A549 (cell line): Measurements from ENCODE around the gene NPIPB8. TPM values are rescaled to one million over a fixed set of nuclear protein-coding genes. Genes with fewer than 3 reads are reported as not detected.
"Not testable (repeated sequence)": the region's sequence is repeated elsewhere in the genome, so short reads cannot be mapped to it uniquely, and the experiment has no call there.

ENCODE experiments used
- ATAC-seq, 2 experiments: fragments of 200-7000 bp in 1 of 2; fragments of >200 bp in 1 of 2; cut with Nextera tagmentation in 1 of 2; cut with Tn5 transposase in 1 of 2; 3 replicates each; pipeline versions ENCODE4 v1.8.0 to v1.9.1; 2018 to 2020; ENCODE audit warnings: mild to moderate bottlenecking in 1 of 2, moderate library complexity in 1 of 2
- CTCF ChIA-PET: fragments of 300-600 bp; sonication (Branson Sonifier 250); formaldehyde crosslinking; extraction: SDS; loops from one replicate; lab custom pipeline; 2021; ENCODE audit warnings: antibody characterized with exemption, inconsistent platforms; lab: Yijun Ruan, JAX
- POLR2A ChIA-PET: fragments of 350-600 bp; formaldehyde crosslinking; extraction: SDS; loops from one replicate; lab custom pipeline; 2021; ENCODE audit warnings: antibody characterized with exemption, inconsistent platforms; lab: Yijun Ruan, JAX
- DNase-seq, 2 experiments: peaks; one replicate each; pipeline versions ENCODE4 v3.0.0 to v3.0.0-alpha.2; 2011 to 2016; ENCODE audit warnings: low read depth in 1 of 2, low spot score in 1 of 2
- FAIRE-seq: peaks from 2 replicates; lab custom pipeline; 2011; peaks lifted over from hg19 to GRCh38; lab: Jason Lieb, UNC
- H3K27ac ChIP-seq, 2 experiments: fragments of >200 bp; sonication (Bioruptor Twin); formaldehyde crosslinking; 3 replicates each; pipeline ENCODE4 v1.5.1; 2016 to 2017
- H3K4me1 ChIP-seq: fragments of >200 bp; sonication (Bioruptor Twin); formaldehyde crosslinking; 3 replicates; pipeline ENCODE4 v1.6.1; 2016
- H3K4me2 ChIP-seq: fragments of >200 bp; sonication (Bioruptor Twin); formaldehyde crosslinking; 3 replicates; pipeline ENCODE4 v1.6.1; 2016
- H3K4me3 ChIP-seq: fragments of >200 bp; sonication (Bioruptor Twin); formaldehyde crosslinking; 3 replicates; pipeline ENCODE4 v1.5.1; 2016
- H3K9me3 ChIP-seq: fragments of >200 bp; sonication (Bioruptor Twin); formaldehyde crosslinking; 3 replicates; pipeline ENCODE4 v1.6.1; 2016
- CEBPB ChIP-seq, 2 experiments: fragments of >200 bp in 1 of 2; sonication (Bioruptor Twin) in 1 of 2; formaldehyde crosslinking in 1 of 2; IDR thresholded peaks; 2 replicates each; pipeline ENCODE4 v1.6.1; 2012 to 2016
- FOSL2 ChIP-seq, 2 experiments: fragments of 450-650 bp in 1 of 2; fragments of >200 bp in 1 of 2; sonication (Bioruptor Twin) in 1 of 2; formaldehyde crosslinking; IDR thresholded peaks; 2 replicates each; pipeline versions ENCODE4 v1.5.0 to v1.6.1; 2016 to 2020; ENCODE audit warnings: mild to moderate bottlenecking in 1 of 2, moderate library complexity in 1 of 2
- GATA3 ChIP-seq: IDR thresholded peaks from 2 replicates; pipeline ENCODE4 v1.6.1; 2012; ENCODE audit warnings: borderline replicate concordance
- JUNB ChIP-seq: fragments of >200 bp; sonication (Bioruptor Twin); formaldehyde crosslinking; IDR thresholded peaks from 2 replicates; pipeline ENCODE4 v1.6.1; 2016
- MAFK ChIP-seq: fragments of 450-650 bp; IDR thresholded peaks from 2 replicates; pipeline ENCODE4 v1.6.1; 2014; ENCODE audit not compliant: partially characterized antibody
- ZC3H11A ChIP-seq: fragments of 450-650 bp; IDR thresholded peaks from 2 replicates; pipeline ENCODE4 v1.6.1; 2014; ENCODE audit warnings: antibody characterized with exemption, mild to moderate bottlenecking
- WGBS: methylation state at CpG from one replicate; pipeline ENCODE4 v1.1.6; 2017; ENCODE audit errors: missing lambda C conversion rate; 5-methylcytosine and 5-hydroxymethylcytosine counted together
- polyA plus RNA-seq, 4 experiments: library from polyadenylated mRNA; depleted of rRNA in 3 of 4; stranded (reverse); fragments of >200 nt; fragmentation: RNase III in 1 of 4; extraction: RNeasy Plus Mini Kit Qiagen cat#74134 plus additional on column Dnase treatment in 1 of 4; gene quantifications; 2 replicates in 3 of 4; 3 replicates in 1 of 4; pipeline ENCODE4 v1.2.3, GENCODE V29; 2011 to 2017
- TF ChIP-seq, protein P1 (sequence below): IDR thresholded peaks from 2 replicates; pipeline ENCODE4 v1.6.1; 2012

Gene NPIPB8
- polyA plus RNA-seq, 2 of the 4 experiments (the other 2 are of a cell fraction): 0.98 to 1.0 TPM

DNA sequence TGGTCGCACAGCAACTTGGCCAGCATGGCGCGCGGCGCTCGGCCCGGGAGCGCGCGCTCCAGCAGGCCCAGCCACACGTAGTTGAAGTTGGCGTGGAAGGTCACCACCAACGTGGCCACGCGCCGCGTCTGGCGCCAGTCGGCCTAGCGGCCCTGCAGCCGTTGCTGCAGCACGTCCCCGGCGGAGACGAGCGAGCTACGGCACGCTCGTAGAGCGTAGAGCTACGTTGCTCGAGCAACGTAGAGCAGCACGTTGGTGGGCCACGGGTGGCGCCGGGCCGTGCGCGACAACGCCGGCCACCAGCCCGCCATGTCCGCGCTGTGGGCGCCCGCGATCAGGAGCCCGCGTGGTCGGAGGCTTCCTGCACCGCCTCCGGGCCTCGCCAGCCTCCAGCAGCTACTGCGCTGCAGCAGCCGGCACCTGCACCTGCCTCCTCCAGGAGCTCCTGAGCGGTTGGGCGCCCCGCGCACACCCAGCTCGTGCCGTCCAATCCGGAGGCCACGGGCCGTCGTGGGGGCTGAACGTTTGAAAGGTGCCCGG, 14.6 kb upstream of the NPIPB8 start:
- H3K4me3 ChIP-seq: peak overlapping the region; percentile 49
- H3K27ac ChIP-seq: peak overlapping the region; percentile 59 to 81
- CTCF ChIA-PET: interaction anchor here (0.9 to 1.0 kb wide), 2 partner anchors 322 to 345 kb away, joined by 3 read pairs; no protein-coding TSS in a partner anchor
- no peaks in the 10 kb centered on the region for H3K4me1 ChIP-seq
- ATAC-seq (peak; percentile 88 to 92), FAIRE-seq (no peak), DNase-seq (peak in 1 of 2 experiments; percentile 32)
- peak overlapping the region; percentile 64 for H3K4me2 ChIP-seq
- TF ChIP-seq, protein P1, sequence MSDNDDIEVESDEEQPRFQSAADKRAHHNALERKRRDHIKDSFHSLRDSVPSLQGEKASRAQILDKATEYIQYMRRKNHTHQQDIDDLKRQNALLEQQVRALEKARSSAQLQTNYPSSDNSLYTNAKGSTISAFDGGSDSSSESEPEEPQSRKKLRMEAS: peak; percentile 63
- no peak for TF ChIP-seq ZC3H11A
- POLR2A ChIA-PET: no interaction called here
- no peaks in the 10 kb centered on the region for H3K9me3 ChIP-seq
- WGBS: 46% methylated on average over 45 of the region's 68 CpGs

DNA sequence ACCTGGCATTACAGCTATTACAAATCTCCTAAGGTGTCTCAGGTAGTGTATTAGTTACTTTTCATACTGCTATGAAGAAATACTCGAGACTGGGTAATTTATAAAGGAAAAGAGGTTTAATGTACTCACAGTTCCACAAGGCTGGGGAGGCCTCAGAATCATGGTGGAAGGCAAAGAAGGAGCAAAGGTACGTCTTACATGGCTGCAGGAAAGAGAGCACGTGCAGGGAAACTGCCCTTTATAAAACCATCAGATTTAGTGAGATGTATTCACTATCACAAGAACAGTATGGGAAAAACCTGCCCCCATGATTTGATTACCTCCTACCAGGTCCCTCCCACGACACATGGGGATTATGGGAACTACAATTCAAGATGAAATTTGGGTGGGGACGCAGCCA, 7.0 kb upstream of the NPIPB8 start:
- H3K4me2 ChIP-seq, CTCF ChIA-PET, DNase-seq, H3K9me3 ChIP-seq, H3K27ac ChIP-seq, FAIRE-seq, ATAC-seq, H3K4me3 ChIP-seq, H3K4me1 ChIP-seq, POLR2A ChIA-PET: not testable (repeated sequence)
- whole genome bisulfite sequencing: 62% methylated on average over 5 of the region's 5 CpGs

DNA sequence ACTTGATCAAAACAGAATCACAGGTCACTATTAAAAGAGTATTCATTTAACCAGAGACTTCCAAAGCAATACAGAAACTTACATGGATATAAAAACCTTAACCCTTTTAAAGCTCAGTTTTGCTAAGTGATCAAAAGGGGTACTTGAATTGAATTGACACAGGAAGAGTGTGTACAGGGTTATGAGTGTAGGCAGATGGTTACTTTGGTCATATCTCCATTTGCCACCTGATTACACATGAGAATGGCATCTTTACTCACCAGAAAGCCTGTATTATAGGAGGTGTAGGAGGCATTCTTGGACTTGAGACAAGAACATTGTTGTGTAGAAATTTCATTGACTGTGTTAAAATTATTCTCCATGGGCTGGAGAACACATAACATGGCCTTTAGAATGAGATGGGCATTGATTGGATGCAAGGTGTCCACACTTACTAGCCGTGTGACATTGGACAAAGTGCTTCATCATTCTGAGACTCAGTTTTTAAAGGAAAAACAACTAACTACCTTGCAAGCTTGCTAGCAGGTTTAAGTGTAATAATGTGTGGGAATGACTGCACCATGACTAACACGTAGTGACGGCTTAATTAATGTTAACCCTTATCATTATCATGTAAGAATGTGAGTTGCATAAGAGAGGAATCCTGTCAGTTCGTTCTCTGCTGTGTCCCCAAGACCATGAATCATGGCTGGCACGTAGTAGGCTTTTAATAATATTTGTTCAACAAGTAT, 1.6 kb upstream of the NPIPB8 start:
- peak in 1 of 2 experiments; percentile 54 for DNase-seq
- peak overlapping the region; percentile 52 for H3K4me2 ChIP-seq
- CTCF ChIA-PET; FAIRE-seq; H3K9me3 ChIP-seq; H3K4me3 ChIP-seq; POLR2A ChIA-PET; TF ChIP-seq FOSL2 (IDR thresholded peaks at IDR 0.05): not testable (repeated sequence)
- WGBS: 0% methylated on average over 5 of the region's 5 CpGs
- peaks cover 17% of the 10 kb centered on the region for H3K4me1 ChIP-seq
- H3K27ac ChIP-seq: peak overlapping the region; percentile 60 to 77
- TF ChIP-seq CEBPB (IDR thresholded peaks at IDR 0.05) (peak in 1 of 2 experiments; percentile 83; a peak in 2 of 4 replicates), GATA3 (peak; percentile 55; the same call in 1 of the 2 replicates), FOSL2 (CRISPR knock-in tag; IDR thresholded peaks at IDR 0.05) (peak; percentile 78), JUNB (peak; percentile 30; the same call in 1 of the 2 replicates), MAFK (peak; percentile 66)
- ATAC-seq: 0 out of 6 replicates have a peak, but pooled peaks of 1 of the 2 experiments have one; percentile 30

DNA sequence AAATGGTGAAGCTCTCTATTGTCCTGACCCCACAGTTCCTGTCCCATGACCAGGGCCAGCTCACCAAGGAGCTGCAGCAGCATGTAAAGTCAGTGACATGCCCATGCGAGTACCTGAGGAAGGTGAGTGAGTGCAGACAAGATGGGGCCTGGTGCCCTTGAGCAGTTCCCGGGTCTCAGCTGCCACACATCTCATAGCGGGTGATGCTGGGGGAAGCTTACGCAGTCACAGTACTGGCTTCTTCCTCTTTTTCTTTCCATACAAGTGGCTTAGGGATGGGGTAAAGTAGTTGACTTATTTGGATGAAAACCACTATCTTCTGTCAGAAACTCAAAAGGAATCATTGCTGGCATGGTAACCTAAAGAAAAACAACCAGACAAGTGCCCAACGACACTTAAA, 494 bp downstream of the NPIPB8 start:
- FAIRE-seq, H3K4me2 ChIP-seq, DNase-seq, POLR2A ChIA-PET, CTCF ChIA-PET, H3K4me3 ChIP-seq, H3K9me3 ChIP-seq, ATAC-seq: not testable (repeated sequence)
- Histone ChIP-seq H3K27ac (0 out of 6 replicates have a peak overlapping the region, but pooled peaks of 1 of the 2 experiments have one; percentile 43), H3K4me1 (peaks cover 17% of the 10 kb centered on the region)
- 81% methylated on average over 5 of the region's 5 CpGs for WGBS

DNA sequence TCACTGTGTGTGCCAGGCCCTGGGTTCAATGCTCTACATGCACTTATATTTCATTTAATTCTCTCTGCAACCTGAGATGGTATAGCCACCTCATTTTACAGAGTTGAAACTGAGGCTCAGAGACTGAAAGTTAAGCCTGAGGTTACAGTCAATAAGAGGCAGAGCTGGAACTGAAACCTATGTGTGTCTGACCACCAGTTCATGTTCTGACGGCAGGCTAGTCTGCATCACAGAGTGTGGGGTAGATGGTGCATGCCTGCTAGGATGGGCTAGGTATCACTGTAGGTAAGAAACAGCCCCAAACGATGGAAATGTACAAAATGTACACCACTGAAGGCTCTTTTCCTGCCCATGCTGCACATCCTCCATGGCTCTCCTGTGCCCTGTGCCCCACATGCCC, 2.1 kb downstream of the NPIPB8 start:
- H3K4me2 ChIP-seq, DNase-seq, ATAC-seq, H3K9me3 ChIP-seq, H3K27ac ChIP-seq, H3K4me3 ChIP-seq, CTCF ChIA-PET, POLR2A ChIA-PET, FAIRE-seq: not testable (repeated sequence)
- WGBS: 74% methylated on average over 2 of the region's 2 CpGs
- H3K4me1 ChIP-seq: peaks cover 17% of the 10 kb centered on the region

DNA sequence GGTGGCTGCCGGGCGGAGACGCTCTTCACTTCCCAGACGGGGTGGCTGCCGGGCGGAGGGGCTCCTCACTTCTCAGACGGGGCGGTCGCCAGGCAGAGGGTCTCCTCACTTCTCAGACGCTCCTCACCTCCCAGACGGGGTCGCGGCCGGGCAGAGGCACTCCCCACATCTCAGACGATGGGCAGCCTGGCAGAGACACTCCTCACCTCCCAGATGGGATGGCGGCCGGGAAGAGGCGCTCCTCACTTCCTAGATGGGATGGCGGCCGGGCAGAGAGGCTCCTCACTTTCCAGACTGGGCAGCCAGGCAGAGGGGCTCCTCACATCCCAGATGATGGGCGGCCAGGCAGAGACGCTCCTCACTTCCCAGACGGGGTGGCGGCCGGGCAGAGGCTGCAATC, 28.4 kb downstream of the NPIPB8 start:
- ATAC-seq, DNase-seq, H3K4me1 ChIP-seq, FAIRE-seq, POLR2A ChIA-PET, H3K27ac ChIP-seq, CTCF ChIA-PET, H3K4me3 ChIP-seq, H3K4me2 ChIP-seq, H3K9me3 ChIP-seq: not testable (repeated sequence)
- 93% methylated on average over 10 of the region's 25 CpGs for WGBS

DNA sequence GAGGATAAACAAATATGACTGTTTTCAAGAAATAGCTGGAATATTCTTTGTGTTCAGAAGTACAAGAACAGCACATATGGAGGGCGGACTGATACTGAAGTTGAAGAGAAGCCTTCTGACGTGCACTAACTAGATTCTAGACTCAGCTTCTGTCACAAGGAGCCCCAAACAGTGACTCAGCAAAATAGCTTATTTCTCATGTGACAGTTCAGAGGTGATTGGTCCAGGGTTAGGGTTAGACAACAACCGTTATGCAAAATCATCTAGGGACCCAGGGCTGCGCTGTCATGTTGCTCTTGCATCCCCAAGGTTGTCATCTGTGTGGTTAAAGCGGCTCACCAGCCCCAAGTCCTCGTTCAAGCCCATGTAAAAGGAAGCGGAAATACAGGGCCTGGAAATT, 29.6 kb downstream of the NPIPB8 start:
- FAIRE-seq, POLR2A ChIA-PET, CTCF ChIA-PET: not testable (repeated sequence)

DNA sequence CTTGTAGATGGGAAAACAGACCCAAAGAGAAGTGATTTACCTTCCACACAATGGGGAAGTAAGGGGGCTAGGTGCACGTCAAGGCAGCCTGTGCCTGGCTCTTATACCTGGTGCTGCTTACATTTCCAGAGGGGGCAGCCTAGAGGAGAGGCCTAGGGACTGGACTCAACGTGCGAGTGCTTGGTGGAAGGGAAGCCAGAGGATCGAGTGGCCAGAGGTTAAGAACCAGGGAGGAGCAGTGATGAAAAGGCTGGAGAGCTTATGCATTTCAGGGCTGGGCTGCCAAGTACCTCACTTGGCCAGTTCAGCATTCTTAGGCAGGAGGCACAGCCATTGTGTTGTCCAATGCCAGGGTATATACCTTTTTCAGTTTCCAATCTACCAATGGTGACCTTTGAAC, 30.3 kb downstream of the NPIPB8 start:
- DNase-seq, FAIRE-seq, H3K4me2 ChIP-seq, H3K27ac ChIP-seq, H3K9me3 ChIP-seq, CTCF ChIA-PET, H3K4me3 ChIP-seq, POLR2A ChIA-PET, H3K4me1 ChIP-seq: not testable (repeated sequence)
- peak; percentile 54 to 68; a peak in 5 of 6 replicates for ATAC-seq
- no CpG with 5 or more reads among the region's 4 CpGs for WGBS

More for the DNA sequence above, 29.6 kb downstream of the NPIPB8 start:
- DNase-seq, H3K27ac ChIP-seq, H3K4me1 ChIP-seq, H3K4me2 ChIP-seq, H3K4me3 ChIP-seq, H3K9me3 ChIP-seq: not testable (repeated sequence)
- ATAC-seq: peak; percentile 62 to 64; a peak in 5 of 6 replicates
- WGBS: no CpG with 5 or more reads among the region's 7 CpGs

DNA sequence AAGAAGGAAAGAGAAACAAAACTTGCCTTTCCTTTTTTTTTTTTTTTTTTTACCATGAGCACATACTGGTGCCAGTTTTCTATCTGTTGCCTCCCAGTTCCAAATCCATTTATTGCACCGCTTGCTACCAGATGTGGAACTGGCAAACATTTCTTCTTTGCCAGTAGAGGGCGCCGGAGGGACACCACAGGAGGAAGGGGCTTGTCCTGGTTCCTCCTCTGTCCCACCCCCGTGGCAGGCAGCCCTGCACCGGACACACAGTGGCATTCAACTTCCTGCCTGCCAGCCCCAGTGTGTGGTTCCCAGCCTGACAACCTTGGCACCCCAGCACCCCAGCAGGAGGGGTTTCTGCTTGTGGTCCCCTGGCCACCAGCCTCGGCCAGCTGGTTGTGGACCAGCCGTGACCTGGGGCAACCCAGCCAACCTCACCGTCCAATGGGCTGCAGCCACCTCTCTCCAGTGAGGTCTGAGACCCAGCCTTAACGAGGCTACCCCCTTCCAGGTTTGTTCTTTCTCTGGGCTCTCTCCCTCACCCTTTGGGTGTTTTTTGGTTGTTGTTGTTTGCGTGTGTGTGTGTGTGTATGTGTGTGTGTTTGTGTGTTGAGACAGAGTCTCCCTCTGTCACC, 50.6 kb downstream of the NPIPB8 start:
- ATAC-seq: peak; percentile 95 to 96
- Histone ChIP-seq H3K4me2 (peak overlapping the region; percentile 59; the same call in 2 of the 3 replicates), H3K27ac (peak overlapping the region; percentile 48 to 61; a peak in 1 of 6 replicates), H3K4me3 (0 out of 3 replicates have a peak overlapping the region, but pooled peaks have one; percentile 33)
- POLR2A ChIA-PET, DNase-seq, FAIRE-seq, H3K9me3 ChIP-seq, CTCF ChIA-PET, H3K4me1 ChIP-seq: not testable (repeated sequence)
- 40% methylated on average over 1 of the region's 10 CpGs for WGBS
